ENCODE measurements around the gene PARN.

DNA sequence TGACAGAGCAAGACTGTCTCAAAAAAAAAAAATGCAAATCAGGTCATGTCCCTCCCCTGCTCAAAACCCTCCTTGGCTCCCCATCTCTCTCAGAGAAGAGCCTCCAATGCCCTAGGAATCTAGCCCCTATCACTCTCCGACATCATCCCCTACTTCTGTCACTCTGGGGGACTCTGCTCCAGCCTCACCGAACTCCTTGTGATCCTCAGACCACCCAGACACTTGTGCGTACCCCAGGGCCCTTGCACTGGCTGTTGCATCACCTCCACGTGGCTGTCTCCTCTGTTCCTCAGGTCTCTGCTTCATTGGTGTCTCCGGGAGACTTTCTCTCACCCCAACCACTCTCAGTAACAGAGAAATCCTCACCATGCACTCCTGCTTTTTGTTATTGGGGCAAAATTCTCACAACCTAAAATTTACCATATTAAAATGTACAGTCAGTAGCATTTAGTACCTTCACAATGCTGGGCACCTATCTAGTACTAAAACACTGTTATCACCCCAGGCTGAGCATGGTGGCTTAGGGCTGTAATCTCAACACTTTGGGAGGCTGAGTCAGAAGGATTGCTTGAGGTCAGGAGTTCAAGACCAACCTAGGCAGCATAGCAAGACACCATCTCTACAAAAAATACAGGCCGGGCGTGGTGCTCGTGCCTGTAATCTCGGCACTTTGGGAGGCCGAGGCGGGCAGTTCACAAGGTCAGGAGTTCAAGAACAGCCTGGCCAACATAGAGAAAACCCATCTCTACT, 48.9 kb upstream of the PARN start:
- TF ChIP-seq RXRA (IDR thresholded peaks at IDR 0.05; ENCODE audit: insufficient read depth, low read depth, low read length), result no peak
- TF ChIP-seq POLR2AphosphoS5 (IDR thresholded peaks at IDR 0.05; ENCODE audit: low read depth, low read length), result no peak
- TF ChIP-seq SIRT6 (IDR thresholded peaks at IDR 0.05; ENCODE audit: low read length), result no peak
- TF ChIP-seq, protein P1, sequence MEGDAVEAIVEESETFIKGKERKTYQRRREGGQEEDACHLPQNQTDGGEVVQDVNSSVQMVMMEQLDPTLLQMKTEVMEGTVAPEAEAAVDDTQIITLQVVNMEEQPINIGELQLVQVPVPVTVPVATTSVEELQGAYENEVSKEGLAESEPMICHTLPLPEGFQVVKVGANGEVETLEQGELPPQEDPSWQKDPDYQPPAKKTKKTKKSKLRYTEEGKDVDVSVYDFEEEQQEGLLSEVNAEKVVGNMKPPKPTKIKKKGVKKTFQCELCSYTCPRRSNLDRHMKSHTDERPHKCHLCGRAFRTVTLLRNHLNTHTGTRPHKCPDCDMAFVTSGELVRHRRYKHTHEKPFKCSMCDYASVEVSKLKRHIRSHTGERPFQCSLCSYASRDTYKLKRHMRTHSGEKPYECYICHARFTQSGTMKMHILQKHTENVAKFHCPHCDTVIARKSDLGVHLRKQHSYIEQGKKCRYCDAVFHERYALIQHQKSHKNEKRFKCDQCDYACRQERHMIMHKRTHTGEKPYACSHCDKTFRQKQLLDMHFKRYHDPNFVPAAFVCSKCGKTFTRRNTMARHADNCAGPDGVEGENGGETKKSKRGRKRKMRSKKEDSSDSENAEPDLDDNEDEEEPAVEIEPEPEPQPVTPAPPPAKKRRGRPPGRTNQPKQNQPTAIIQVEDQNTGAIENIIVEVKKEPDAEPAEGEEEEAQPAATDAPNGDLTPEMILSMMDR (IDR thresholded peaks at IDR 0.05; ENCODE audit: control extremely low read depth in 1 of 3, insufficient read depth in 1 of 3, low read depth in 1 of 3, low read length in 3 of 3), result no peak
- no peak for TF ChIP-seq POLR2A (IDR thresholded peaks at IDR 0.05; ENCODE audit: control extremely low read depth in 1 of 2, low read depth in 2 of 2, low read length in 2 of 2)
- TF ChIP-seq KDM1A (IDR thresholded peaks at IDR 0.05; ENCODE audit: borderline replicate concordance, low read length), result no peak
- TF ChIP-seq NRF1 (IDR thresholded peaks at IDR 0.05; ENCODE audit: low read depth, low read length), result no peak
- TF ChIP-seq RAD21 (IDR thresholded peaks at IDR 0.05 in 1 of 2, conservative IDR thresholded peaks at IDR 0.05 in 1 of 2; ENCODE audit: low read depth in 2 of 2, low read length in 2 of 2), result no peak
- TF ChIP-seq CHD2 (IDR thresholded peaks at IDR 0.05; ENCODE audit: low read length), result no peak
- TF ChIP-seq SUZ12 (IDR thresholded peaks at IDR 0.05; ENCODE audit: low read length), result no peak
